HEK293 (cell line): ENCODE results near the gene ZNF350.

ENCODE experiments used
- CTCF ChIA-PET: fragments of 350-600 bp; formaldehyde crosslinking; extraction: SDS; loops from one replicate; lab custom pipeline; 2021; ENCODE audit warnings: antibody characterized with exemption; lab: Yijun Ruan, JAX
- POLR2A ChIA-PET: fragments of 300-600 bp; formaldehyde crosslinking; extraction: SDS; loops from one replicate; lab custom pipeline; 2020; ENCODE audit warnings: antibody characterized with exemption, inconsistent platforms; lab: Yijun Ruan, JAX
- H3K27ac ChIP-seq: fragments of 200-500 bp; sonication (Bioruptor generic); 2 replicates; pipeline ENCODE4 v1.5.1; 2014; ENCODE audit warnings: low read depth, low read length, control low read depth, inconsistent platforms; ENCODE audit errors: extremely low read depth
- H3K36me3 ChIP-seq, 2 experiments: fragments of 200-500 bp in 1 of 2; sonication (Bioruptor generic) in 1 of 2; 1 replicate in 1 of 2; 2 replicates in 1 of 2; pipeline ENCODE4 v1.5.1; 2014 to 2017; ENCODE audit warnings: inconsistent platforms in 2 of 2, low read length in 2 of 2; ENCODE audit not compliant: control insufficient read depth in 2 of 2, insufficient read depth in 1 of 2
- H3K4me1 ChIP-seq: fragments of 200-500 bp; sonication (Bioruptor generic); 2 replicates; pipeline ENCODE4 v1.5.1; 2014; ENCODE audit warnings: mild to moderate bottlenecking, low read length, inconsistent platforms; ENCODE audit not compliant: control insufficient read depth, insufficient read depth
- H3K4me3 ChIP-seq: 2 replicates; pipeline ENCODE4 v1.5.1; 2011; ENCODE audit warnings: low read depth, mild to moderate bottlenecking, control low read depth, low read length, moderate library complexity
- H3K9me3 ChIP-seq: fragments of 200-500 bp; sonication (Bioruptor generic); 2 replicates; pipeline ENCODE4 v1.5.1; 2014; ENCODE audit warnings: low read depth, low read length, inconsistent platforms; ENCODE audit not compliant: control insufficient read depth, insufficient read depth
- GLI2 ChIP-seq: fragments of 450-650 bp; formaldehyde crosslinking; IDR thresholded peaks from 2 replicates; pipeline ENCODE4; 2017; ENCODE audit warnings: missing biosample characterization, missing genetic modification characterization, low read depth, borderline replicate concordance
- KLF16 ChIP-seq: fragments of 450-650 bp; formaldehyde crosslinking; IDR thresholded peaks from 2 replicates; pipeline ENCODE4 v1.5.1; 2017; ENCODE audit warnings: missing biosample characterization, missing genetic modification characterization
- MZF1 ChIP-seq: fragments of 450-650 bp; formaldehyde crosslinking; IDR thresholded peaks from 2 replicates; pipeline ENCODE4 v1.5.1; 2017; ENCODE audit warnings: missing biosample characterization, missing genetic modification characterization, borderline replicate concordance
- REPIN1 ChIP-seq: fragments of 450-650 bp; formaldehyde crosslinking; IDR thresholded peaks from 2 replicates; pipeline ENCODE4 v1.5.1; 2017; ENCODE audit warnings: missing biosample characterization, missing genetic modification characterization, low read depth
- ZBTB17 ChIP-seq: fragments of 450-650 bp; formaldehyde crosslinking; IDR thresholded peaks from 2 replicates; pipeline ENCODE4 v1.5.1; 2016; ENCODE audit warnings: missing biosample characterization, missing genetic modification characterization
- ZNF133 ChIP-seq: fragments of 450-650 bp; formaldehyde crosslinking; IDR thresholded peaks from 2 replicates; pipeline ENCODE4 v1.5.1; 2016; ENCODE audit warnings: missing biosample characterization, missing genetic modification characterization
- ZNF169 ChIP-seq: fragments of 450-650 bp; formaldehyde crosslinking; IDR thresholded peaks from 2 replicates; pipeline ENCODE4 v1.5.1; 2016; ENCODE audit warnings: missing biosample characterization, missing genetic modification characterization
- ZNF341 ChIP-seq: fragments of 450-650 bp; formaldehyde crosslinking; IDR thresholded peaks from 2 replicates; pipeline ENCODE4; 2016; ENCODE audit warnings: low read depth, missing biosample characterization, missing genetic modification characterization
- ZNF404 ChIP-seq: fragments of 450-650 bp; formaldehyde crosslinking; IDR thresholded peaks from 2 replicates; pipeline ENCODE4 v1.5.1; 2017; ENCODE audit warnings: missing biosample characterization, missing genetic modification characterization
- ZNF585B ChIP-seq: fragments of 450-650 bp; formaldehyde crosslinking; IDR thresholded peaks from 2 replicates; pipeline ENCODE4 v1.5.1; 2016; ENCODE audit warnings: missing biosample characterization, missing genetic modification characterization
- ZNF747 ChIP-seq: fragments of 450-650 bp; formaldehyde crosslinking; IDR thresholded peaks from 2 replicates; pipeline ENCODE4 v1.5.1; 2016; ENCODE audit warnings: missing biosample characterization, missing genetic modification characterization
- ZNF776 ChIP-seq: fragments of 450-650 bp; formaldehyde crosslinking; IDR thresholded peaks from 2 replicates; pipeline ENCODE4 v1.5.0; 2017; ENCODE audit warnings: missing biosample characterization, missing genetic modification characterization, borderline replicate concordance
- TF ChIP-seq, protein P1 (sequence below): fragments of 450-650 bp; formaldehyde crosslinking; IDR thresholded peaks from 2 replicates; pipeline ENCODE4 v1.5.0; 2017; ENCODE audit warnings: missing biosample characterization, missing genetic modification characterization, borderline replicate concordance
- TF ChIP-seq, protein P2 (sequence below): fragments of 450-650 bp; IDR thresholded peaks from 2 replicates; pipeline ENCODE4 v1.5.1; 2018; ENCODE audit warnings: missing biosample characterization, missing genetic modification characterization
- TF ChIP-seq, protein P3 (sequence below): fragments of 450-650 bp; formaldehyde crosslinking; IDR thresholded peaks from 2 replicates; pipeline ENCODE4 v1.5.1; 2016; ENCODE audit warnings: missing biosample characterization, missing genetic modification characterization

ZNF350 gene

DNA sequence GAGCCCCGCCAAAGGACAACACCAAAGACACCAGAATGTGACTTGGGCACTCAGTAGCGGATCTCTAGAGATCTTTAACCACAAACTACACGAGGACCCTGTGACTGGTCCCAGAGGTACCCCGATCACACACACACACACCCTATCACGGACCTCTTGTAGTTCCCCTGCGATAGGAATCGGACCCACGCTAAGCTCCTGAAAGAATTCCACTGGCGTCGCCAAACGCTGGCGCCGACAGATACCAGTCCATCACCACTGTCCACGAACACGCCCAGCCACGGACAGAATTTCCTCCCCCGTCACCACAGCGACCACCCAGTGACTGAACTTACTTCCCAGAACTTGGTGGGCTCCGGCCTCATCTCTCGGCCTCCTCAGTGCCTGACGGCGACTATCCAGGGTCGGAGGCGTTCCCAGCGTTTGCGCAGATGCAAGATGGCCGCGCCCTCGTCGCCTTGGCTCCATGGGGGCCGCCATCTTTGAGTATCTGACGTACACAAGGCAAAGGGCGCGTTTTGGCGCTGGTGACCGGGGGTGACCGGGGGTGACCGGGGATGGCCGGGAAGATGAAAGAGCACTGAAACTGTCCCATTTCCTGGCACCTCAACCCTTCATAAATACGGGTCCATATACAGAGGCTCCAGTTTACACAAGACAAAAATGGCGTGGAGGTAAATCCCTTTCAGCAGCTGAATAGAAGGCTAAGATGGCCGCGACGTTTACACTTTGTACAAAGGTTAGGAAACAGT, 21.3 kb upstream of the ZNF350 start, which contains the start of gene ZNF615 (continued):
- TF ChIP-seq, protein P1, sequence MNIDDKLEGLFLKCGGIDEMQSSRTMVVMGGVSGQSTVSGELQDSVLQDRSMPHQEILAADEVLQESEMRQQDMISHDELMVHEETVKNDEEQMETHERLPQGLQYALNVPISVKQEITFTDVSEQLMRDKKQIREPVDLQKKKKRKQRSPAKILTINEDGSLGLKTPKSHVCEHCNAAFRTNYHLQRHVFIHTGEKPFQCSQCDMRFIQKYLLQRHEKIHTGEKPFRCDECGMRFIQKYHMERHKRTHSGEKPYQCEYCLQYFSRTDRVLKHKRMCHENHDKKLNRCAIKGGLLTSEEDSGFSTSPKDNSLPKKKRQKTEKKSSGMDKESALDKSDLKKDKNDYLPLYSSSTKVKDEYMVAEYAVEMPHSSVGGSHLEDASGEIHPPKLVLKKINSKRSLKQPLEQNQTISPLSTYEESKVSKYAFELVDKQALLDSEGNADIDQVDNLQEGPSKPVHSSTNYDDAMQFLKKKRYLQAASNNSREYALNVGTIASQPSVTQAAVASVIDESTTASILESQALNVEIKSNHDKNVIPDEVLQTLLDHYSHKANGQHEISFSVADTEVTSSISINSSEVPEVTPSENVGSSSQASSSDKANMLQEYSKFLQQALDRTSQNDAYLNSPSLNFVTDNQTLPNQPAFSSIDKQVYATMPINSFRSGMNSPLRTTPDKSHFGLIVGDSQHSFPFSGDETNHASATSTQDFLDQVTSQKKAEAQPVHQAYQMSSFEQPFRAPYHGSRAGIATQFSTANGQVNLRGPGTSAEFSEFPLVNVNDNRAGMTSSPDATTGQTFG (tag by site-specific recombination): no peak
- TF ChIP-seq ZBTB17 (tag by site-specific recombination) (peak; percentile 92), ZNF404 (tag by site-specific recombination) (no peak), REPIN1 (tag by site-specific recombination) (no peak), ZNF585B (tag by site-specific recombination) (no peak), ZNF776 (no peak), ZNF341 (no peak)
- TF ChIP-seq, protein P2, sequence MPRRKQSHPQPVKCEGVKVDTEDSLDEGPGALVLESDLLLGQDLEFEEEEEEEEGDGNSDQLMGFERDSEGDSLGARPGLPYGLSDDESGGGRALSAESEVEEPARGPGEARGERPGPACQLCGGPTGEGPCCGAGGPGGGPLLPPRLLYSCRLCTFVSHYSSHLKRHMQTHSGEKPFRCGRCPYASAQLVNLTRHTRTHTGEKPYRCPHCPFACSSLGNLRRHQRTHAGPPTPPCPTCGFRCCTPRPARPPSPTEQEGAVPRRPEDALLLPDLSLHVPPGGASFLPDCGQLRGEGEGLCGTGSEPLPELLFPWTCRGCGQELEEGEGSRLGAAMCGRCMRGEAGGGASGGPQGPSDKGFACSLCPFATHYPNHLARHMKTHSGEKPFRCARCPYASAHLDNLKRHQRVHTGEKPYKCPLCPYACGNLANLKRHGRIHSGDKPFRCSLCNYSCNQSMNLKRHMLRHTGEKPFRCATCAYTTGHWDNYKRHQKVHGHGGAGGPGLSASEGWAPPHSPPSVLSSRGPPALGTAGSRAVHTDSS (tag by site-specific recombination): no peak

DNA sequence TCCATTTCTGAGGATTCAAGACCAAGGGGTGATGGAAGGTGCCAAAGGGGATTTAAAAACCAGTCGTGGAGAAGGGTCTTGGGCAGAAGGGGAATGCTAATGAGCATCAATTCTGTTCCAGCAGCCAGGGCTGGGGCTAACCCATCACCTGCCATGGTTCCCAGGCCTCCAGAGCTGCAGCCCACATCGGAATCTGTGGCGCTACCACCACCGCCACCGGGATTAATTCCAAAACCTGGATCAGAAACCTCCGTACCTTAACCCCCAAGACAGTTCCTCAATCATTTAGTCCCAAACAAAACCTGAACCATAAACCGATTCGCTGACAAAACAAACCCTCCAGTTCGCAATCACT, 20.8 kb upstream of the ZNF350 start:
- peaks cover 8% of the 10 kb centered on the region for H3K9me3 ChIP-seq
- H3K36me3 ChIP-seq: peaks cover 14 to 18% of the 10 kb centered on the region in 2 experiments
- H3K4me1 ChIP-seq: no peaks in the 10 kb centered on the region
- ChIA-PET POLR2A (interaction anchor here (1.7 to 2.2 kb wide), 2 partner anchors 21 to 42 kb away, joined by 5 to 7 read pairs; partner anchors contain the start of genes ZNF432 and ZNF614), CTCF (interaction anchor here (0.7 to 1.0 kb wide), 3 partner anchors 20 to 585 kb away, joined by 3 to 4 read pairs (median 3); no protein-coding TSS in a partner anchor)
- peak overlapping the region; percentile 100 for H3K4me3 ChIP-seq
- peak overlapping the region; percentile 67 for H3K27ac ChIP-seq
- TF ChIP-seq, protein P3, sequence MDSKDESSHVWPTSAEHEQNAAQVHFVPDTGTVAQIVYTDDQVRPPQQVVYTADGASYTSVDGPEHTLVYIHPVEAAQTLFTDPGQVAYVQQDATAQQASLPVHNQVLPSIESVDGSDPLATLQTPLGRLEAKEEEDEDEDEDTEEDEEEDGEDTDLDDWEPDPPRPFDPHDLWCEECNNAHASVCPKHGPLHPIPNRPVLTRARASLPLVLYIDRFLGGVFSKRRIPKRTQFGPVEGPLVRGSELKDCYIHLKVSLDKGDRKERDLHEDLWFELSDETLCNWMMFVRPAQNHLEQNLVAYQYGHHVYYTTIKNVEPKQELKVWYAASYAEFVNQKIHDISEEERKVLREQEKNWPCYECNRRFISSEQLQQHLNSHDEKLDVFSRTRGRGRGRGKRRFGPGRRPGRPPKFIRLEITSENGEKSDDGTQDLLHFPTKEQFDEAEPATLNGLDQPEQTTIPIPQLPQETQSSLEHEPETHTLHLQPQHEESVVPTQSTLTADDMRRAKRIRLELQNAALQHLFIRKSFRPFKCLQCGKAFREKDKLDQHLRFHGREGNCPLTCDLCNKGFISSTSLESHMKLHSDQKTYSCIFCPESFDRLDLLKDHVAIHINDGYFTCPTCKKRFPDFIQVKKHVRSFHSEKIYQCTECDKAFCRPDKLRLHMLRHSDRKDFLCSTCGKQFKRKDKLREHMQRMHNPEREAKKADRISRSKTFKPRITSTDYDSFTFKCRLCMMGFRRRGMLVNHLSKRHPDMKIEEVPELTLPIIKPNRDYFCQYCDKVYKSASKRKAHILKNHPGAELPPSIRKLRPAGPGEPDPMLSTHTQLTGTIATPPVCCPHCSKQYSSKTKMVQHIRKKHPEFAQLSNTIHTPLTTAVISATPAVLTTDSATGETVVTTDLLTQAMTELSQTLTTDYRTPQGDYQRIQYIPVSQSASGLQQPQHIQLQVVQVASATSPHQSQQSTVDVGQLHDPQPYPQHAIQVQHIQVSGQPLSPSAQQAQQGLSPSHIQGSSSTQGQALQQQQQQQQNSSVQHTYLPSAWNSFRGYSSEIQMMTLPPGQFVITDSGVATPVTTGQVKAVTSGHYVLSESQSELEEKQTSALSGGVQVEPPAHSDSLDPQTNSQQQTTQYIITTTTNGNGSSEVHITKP: peak; percentile 44; the same call in 1 of the 2 replicates
- no peak for TF ChIP-seq GLI2
- TF ChIP-seq, protein P1 (tag by site-specific recombination): no peak
- peak; percentile 71 for TF ChIP-seq MZF1 (tag by site-specific recombination)
- TF ChIP-seq ZNF169: no peak
- TF ChIP-seq ZNF747 (tag by site-specific recombination): no peak
- no peak for TF ChIP-seq ZNF133 (tag by site-specific recombination)
- TF ChIP-seq KLF16: no peak
